Head of caudate nucleus (tissue), 42 donors: ENCODE data around the gene PGBD5.
A peak's percentile ranks its signal among the peaks of the same experiment; 100 is the strongest.

Source experiments
- DNase-seq, 42 donors: peaks; one replicate each; pipeline versions ENCODE4 v3.0.0 to v3.0.0-alpha.2; 2020 to 2021; ENCODE audit warnings: mixed read lengths in 7 of 42
- intact Hi-C: fragments of 100-400 bp; cut with DNase I; formaldehyde crosslinking; loops from one replicate; pipeline ENCODE4 v1.15.0; 2022

The PGBD5 gene

DNA sequence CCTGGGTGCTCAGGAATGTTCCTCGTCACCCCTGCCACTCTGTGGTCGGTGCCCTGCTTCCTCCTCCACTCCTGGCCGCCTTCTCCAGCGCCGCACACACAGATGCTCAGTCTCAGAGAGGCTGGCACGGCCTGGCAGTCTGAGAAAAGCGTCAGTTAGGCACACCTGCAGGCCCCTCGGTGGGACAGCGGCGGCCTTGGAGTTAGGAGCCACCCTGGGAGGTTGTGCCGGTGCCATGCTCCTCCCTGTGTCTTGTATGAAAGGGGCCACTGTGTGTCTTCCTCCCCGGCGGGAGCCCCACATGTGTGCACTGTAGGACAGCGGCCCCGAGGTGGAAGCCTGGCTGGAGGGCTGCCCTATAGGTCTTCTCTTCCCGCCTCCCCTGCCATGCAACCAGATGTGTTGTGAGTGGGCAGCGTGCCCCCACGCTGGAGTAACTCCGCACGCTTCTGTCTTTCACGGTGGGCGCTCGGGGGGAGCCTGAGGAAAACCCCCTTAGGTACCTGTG lies 145.2 kb downstream of the PGBD5 start:
- intact Hi-C loops = no loop called here
- DNase-seq = peak in 6 of 42 donors; percentile 12 to 43 (median 24)

DNA sequence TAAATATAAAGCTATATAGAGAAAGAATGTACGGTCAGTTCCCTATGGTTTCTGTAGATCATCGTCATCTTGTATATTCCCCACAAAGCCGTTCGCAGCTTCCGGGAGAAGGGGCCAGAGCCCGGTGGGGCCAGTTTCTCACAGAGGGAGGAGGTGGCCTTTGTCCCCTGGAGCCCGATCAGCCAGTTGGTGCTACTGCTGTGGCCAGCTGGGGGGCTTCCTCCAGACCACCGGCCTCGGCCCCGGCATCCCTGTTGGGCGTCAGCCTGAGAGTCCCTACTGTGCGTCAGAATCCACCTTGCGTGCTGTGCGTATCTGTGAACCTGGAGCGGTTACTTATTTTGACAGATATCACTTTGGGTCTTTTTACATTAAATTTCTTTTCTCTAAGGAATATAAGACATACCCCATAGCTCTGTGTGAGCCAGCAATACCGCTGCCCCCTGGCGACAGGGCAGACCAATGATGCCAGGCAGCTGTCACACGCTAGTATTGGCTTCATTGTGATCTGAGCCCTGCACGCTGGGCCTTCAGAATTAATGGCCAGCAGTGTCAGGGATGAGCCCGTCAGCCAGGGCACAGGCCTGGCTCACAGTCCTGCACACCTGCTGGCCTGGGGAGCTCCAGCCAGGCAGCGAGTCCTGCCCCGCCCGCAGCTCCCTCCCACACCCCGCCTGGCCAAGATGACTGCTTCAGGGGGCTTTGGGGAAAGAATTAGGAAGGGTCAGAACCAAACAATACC lies 145.9 kb downstream of the PGBD5 start:
- peak in 16 of 42 donors; percentile 5 to 42 (median 18) for DNase-seq
- intact Hi-C loops = no loop called here

DNA sequence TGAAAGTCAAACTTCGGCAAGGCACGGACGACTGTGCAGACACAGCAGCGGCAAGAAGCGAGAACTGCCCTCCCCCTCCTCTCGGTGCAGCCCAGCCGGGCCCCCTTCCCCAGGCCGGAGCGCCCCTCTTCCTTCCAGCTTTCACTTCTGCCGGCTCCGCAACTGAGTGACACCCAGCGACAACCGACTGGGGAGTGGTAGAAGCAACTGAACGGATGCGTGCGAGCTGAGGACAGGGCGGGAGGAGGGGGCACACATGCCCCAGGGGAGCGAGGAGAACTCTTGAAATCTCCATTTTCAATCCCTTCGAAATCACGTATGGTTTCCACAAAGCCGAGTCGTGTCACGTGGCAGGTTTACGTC lies 146.6 kb downstream of the PGBD5 start:
- peak in 5 of 42 donors; percentile 6 to 29 (median 10) for DNase-seq
- intact Hi-C loops = no loop called here

DNA sequence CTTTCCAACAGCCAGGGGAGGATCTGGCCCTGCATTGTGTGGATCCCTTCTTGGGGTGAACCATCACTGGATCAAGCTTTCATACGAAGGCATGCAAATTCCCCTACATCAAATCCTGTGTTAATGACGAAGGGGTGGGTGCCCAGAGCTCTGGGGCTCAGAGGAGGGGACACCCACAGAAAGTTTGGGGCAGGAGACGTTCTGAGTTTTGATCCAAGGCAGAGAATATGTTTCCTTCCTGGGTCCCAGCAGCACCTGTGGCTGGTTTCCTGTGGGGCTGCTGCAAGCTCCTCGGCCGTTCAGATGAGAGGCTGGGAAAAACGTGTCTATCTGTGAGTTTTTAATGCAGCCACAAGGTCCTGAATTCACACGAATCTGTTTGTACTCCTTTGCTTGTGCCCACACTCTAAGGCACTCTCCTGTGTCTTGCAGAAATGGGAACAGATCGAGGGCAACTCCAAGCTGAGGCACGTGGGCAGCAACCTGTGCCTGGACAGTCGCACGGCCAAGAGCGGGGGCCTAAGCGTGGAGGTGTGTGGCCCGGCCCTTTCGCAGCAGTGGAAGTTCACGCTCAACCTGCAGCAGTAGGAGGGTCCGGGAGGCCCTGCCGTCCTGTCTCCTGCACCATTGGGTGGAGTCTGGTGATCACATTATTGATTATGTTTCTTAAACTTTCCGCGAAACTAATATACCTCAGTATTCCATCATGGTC lies 147.1 kb downstream of the PGBD5 start:
- intact Hi-C loops = no loop called here
- peak in 5 of 42 donors; percentile 2 to 32 (median 22) for DNase-seq

DNA sequence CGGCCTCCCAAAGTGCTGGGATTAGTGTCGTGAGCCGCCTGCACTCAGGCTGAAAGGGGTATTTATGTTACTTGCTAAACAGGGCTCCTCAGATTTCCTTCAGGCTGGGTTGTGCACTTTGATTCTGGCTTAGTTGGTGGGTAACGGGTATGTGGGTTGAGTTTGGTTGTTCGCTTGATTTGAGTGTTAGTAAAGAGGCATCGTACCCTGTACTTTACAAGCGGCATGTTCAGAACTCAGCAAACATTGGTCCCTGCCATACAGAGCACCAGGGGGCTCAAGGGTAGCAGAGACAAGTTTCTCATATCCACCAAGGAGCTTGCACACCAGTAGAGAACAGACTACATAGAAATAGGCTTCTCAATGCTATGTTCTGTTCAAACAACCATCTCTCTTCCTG lies 147.8 kb downstream of the PGBD5 start:
- peak in 1 of 42 donors; percentile 15 for DNase-seq
- intact Hi-C loops = no loop called here

DNA sequence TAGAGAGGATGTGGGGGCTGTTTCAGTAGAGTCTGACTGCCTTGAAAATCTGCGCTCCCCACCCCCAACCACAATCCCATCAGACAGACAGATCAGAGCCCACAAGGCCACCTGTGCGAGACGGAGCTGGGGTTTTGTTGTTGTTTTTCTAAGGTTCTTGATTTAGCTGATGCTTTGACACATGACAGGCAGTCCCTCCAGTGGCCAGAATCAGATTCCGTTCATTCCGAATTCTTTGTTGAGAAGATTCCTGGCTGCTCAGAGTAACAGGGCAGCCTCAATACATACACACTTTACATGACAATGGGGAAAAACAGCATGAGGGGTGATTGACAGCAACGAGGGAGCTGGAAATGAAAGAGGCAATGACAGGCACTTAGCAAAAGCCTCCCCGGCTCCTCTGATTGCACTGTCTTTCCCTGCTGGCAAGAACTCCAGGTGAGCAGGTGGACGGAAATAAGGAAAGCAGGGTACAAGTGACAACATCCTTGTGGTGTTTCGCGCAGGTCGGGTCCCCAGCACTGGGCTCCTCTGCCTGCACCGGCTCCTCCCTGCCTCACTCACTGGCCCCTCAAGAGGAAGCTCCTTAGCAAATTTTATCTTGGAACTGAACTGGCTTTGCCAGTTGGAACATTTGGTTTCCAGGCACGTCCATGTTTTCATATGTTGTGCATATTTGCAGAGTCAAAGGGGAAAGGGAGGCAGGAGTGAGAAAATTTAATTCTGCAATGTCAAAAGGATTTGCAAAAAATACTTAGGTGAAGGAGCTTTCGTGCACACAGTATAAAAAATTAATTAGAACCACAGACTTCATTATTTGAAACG lies 148.7 kb downstream of the PGBD5 start:
- peak in 7 of 42 donors; percentile 6 to 41 (median 19) for DNase-seq

DNA sequence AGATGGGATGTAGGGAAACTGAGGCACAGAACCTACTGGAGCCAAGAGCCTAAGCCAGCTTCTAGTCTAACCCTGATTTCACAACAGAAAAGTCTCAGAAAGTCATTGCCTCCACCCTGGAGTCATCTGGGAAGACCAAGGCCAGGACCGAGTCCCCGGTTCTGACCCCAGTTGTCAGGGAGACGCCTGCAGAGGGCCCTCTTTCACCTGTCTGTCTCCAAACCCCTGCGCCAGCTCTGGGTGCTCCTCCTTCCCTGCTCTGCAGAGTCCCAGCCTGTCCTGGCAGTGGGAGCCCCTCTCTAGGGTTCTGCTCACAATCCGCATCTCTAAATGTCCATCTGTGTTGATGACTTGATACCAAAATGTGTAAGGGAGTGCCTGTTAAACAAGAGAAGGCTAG lies 149.7 kb downstream of the PGBD5 start:
- intact Hi-C loops = no loop called here

More for the DNA sequence above, 148.7 kb downstream of the PGBD5 start:
- intact Hi-C loops = no loop called here

DNA sequence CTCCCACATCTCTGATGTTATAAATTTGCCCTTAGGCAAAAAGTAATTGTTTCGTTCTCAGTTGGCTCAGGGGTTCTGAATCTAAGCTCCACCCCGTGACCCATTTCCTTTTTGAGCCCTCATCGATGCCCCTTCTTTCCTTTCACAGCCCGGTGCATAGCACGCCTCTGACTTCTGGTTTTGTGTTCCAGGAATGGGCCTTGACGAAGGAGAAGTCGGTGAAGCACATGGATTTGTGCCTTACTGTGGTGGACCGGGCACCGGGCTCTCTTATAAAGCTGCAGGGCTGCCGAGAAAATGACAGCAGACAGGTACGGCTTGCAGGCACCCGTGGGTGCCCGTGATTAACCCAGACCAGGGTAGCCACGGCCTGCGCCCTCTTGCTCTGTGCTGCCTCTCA lies 151.9 kb downstream of the PGBD5 start:
- peak in 6 of 42 donors; percentile 11 to 43 (median 15) for DNase-seq

More for the DNA sequence above, 149.7 kb downstream of the PGBD5 start:
- peak in 6 of 42 donors; percentile 4 to 19 (median 12) for DNase-seq

DNA sequence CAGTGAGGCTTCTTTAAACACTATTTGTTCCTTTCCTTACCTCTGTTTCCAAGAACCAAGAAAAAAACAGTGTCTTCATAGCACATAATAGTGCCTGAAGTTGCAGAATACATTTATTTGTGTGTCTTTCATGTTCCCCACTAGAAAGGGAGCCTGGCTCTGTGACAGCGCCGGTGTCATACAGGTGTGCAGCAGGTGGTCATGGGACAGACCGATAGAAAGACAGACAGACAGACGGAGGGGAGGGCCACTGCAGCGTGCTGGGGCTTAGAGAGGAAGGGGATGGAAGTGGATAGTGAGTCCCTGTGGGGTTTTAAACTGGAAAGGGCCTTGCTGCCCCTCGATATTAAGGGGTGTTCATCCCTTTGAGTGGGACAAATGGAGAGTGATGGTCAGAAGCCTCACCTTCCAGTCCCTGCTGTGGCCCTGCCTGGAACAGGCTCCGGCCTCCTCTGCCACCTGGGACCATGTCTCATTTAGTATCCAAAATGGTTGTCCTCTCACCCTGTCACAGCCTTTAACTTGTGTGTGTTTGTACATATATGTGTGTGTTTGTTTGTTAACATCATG lies 152.9 kb downstream of the PGBD5 start:
- intact Hi-C loops = no loop called here
- peak in 4 of 42 donors; percentile 2 to 7 (median 5) for DNase-seq

More for the DNA sequence above, 151.9 kb downstream of the PGBD5 start:
- intact Hi-C loops = no loop called here

DNA sequence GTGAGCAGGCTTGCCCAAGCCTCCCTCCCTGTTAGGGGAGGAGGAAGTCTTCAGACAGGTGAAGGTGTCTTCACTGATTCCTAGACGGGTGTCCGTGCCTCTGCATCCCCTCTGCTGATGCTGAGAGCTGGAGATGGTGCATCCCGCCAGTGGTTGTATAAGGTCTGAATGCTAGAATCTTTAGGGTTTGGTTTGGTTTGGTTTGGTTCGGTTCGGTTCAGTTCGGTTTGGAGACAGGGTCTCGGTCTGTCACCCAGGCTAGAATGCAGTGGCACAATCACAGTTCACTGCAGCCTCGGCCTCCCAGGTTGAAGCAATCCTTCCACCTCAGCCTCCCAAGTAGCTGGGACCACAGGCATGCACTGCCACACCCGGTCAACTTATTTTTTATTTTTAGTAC lies 153.6 kb downstream of the PGBD5 start:
- intact Hi-C loops = no loop called here
- peak in 3 of 42 donors; percentile 5 to 27 (median 6) for DNase-seq

DNA sequence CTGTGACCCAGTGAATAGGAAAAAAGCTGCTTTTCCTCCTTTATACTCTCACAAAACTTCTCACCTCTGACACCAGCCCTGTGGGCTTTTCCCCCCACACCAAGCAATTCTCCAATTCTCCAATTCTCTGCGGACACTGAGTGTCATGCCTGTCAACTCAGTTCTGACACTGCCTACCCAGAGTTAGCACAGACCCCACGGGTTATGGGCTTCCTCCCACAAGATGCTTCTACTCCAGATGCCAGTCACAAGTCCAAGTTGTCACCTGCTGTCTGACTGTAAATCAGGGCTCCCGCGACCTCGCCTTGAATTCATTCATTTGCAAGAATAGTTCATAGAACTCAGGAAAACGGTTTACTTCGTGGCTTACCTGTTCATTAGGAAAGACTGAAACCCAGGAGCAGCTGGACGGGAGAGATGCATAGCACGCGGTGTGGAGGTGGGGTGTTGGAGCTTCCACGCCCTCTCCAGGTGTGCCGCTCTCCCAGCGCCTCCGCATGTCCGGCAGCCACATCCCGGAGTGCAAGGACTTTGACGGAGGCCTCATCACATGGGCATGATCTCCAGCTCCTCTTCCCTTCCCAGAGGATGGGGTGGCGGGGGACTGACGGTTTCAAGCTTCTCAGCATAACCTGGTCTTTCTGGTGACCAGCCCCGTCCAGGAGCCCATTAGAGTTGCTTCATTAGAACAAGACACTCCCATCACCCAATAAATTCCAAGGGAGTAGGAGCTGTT lies 154.7 kb downstream of the PGBD5 start:
- peak in 5 of 42 donors; percentile 7 to 19 (median 9) for DNase-seq

DNA sequence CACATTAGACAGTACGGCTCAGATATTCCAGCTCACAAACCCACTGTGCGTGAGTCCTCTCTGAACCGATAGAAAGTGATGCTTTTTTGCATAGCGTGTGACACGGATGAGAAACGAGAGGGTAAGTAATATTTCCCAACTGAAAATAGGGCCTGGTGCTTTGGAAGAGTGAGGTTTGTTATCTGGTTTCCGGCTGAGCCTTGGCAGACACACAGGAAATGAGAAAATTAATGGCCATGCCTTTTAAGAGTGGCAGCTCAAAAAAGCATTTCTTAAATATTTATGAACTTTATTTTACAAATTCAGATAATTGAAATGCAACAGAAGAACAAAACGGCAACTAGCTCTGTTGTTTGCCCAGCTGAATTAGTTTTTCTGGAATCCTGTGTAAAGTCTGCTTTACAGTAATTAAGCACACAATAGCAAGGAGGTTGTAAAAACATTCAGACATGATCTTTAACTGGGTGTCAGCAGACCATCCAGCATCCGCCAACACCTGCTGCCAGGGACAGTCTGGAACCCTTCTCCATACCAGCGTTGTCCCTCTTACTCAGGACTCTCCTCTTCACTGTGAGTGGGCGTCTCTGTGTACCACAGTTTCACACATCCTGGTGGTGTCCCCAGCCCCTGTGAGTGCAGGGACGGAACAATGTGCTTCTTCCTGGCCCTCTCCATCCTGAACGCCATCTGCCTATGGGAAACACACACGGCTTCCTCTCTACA lies 155.4 kb downstream of the PGBD5 start:
- peak in 4 of 42 donors; percentile 5 to 14 (median 7) for DNase-seq
- intact Hi-C loops = no loop called here

More for the DNA sequence above, 154.7 kb downstream of the PGBD5 start:
- intact Hi-C loops = no loop called here

DNA sequence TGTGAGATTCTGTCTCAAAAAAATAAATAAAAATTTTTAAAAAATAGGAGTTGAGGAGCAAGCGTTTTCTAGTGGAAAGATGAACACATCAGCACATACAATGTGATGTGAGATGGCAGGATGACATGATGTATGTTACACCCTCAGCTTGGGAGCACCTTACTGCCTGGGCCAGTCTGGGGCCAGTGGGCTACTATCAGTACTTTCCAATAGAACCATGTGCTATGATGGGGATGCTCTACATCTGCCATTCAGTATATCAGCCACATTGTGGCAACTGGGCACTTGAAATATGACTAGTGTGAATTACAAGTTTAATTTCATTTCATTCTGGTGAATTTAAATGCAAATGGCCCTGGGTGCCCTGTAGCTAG lies 156.0 kb downstream of the PGBD5 start:
- intact Hi-C loops = no loop called here
- peak in 1 of 42 donors; percentile 7 for DNase-seq

DNA sequence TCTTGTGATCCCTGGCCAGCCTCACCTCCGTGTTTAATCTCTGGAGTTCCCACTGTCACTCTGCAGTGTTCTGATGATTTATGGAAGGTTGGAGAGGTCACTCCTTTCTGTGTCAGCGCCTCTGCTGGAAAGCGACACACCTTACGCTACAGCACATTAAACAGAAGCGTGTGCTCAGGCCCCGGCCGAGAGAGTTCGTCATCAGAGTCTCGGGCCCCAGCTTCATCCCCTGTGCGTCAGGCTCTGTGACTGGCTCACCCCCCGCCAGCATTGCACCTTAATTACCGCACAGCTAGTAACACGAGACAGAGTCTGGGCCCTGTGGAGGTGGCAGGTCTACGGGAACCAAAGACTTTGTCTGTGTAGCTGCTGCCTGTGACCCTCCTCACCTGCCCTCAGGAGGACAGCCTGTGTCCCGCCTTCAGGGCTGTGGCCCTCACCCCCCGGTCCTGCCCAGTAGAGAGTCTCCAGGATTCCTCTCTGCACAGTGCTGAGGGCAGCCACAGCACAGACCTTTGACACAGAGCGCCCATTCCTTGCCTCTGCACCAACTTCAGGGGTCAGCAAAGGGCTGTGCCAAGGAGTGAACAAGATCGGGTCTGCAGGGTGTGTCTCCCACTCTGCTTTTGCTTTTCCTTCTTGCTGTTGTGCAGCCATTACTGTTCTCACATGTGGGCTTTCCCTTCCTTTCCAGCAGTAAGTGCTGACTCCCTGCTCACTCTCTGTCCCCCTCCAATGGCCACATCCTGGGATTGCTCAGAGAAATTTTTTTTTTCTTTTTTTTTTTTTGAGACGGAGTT lies 157.6 kb downstream of the PGBD5 start:
- peak in 28 of 42 donors; percentile 16 to 75 (median 49) for DNase-seq
- intact Hi-C loops = no loop called here

DNA sequence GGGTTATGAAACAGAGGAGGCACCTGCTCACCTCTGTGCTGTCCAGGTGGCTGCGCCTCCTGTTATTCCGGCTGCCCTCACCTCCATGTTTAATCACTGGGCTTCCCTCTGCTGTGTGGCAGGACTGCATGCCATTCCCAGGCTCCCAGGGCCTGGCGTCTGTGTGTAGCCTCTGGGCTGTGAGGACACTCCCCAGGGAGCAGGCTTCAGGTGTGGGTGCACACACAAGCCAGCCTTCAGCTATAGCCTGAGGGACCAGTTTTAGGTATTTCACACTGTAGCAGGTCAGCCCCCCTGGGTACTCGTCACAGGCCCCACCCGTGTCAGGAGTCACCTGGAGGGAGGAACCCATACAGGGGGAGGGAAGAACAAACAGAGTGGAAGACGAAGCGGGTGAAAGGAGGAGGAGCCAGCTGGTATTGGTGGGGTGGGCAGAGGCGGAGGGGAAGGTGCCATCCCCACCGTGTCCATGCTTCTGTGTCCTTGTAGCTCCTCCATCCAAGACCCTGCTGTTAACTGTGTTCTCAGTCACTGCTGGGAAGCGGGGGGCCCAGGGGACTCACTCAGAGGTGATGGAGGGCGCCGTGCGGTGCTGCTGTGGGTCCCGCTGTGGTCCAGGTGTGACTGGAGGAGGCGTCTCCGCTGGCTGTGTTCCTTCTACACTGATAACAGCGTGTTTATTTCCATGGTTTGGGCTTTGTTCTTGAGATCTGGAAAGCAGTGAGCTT lies 158.6 kb downstream of the PGBD5 start:
- intact Hi-C loops = no loop called here
- DNase-seq = peak in 2 of 42 donors; percentile 9 to 20

DNA sequence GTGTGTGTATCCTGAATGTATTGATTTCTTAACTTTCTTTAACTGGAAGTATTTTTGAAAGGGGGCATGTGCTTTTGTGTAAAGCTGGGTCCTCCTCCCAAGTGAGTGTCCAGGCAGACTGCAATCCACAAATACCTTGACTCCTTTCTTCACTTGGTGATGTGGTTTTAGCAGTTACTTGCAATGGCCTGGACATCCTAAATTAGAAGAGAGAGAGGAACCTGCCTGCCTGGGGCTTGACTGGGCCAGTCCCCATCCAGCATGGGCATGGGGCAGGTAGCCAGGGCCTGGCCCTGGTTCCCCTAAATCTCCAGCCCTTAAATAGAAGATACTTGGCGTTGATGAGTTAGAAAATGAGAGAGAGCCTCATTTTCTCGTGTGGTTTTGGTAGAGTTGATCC lies 159.7 kb downstream of the PGBD5 start:
- peak in 3 of 42 donors; percentile 2 to 27 (median 7) for DNase-seq
- intact Hi-C loops = no loop called here
